Measurements from ENCODE around the gene PURB.

DNA sequence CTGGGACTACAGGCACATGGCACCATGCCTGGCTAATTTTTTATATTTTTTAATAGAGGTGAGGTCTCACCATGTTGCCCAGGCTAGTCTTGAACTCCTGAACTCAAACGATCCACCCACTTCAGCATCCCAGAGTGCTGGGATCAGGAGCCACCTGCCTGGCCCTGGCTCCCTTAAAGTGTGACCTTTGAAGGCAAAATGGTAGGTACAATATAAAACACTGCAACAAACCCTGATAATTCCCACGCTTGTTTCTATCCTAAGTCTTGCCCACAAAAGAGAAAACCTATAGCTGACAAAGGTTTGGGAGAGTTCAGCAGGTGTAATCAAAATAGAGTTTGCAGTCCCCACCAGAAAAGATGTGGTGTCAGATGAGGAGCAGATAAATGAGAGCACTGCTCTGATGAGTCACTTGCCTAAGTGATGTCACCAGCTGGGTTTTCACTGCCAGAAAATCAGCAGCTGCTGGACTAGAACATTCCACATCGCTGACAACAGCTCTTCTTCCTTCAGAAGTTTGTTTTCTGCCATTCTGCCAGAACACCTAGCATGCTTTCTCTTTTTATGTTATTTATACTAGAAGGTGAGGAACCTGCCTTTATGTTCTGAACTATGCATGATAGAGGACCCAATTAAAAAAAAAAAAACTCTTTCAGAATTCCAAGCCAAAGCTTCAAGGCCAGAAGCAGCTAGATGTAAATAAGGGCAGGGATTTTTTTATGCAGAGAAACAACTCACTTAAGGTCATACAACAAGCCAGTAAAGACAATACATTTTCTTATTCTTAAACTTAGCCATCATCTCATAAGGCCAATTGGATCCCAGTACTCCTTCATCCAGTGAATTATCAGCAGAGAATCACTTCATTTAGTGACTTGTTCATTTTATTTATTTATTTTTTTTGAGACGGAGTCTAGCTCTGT is 18.0 kb downstream of the PURB start:
- TF ChIP-seq, protein P1, sequence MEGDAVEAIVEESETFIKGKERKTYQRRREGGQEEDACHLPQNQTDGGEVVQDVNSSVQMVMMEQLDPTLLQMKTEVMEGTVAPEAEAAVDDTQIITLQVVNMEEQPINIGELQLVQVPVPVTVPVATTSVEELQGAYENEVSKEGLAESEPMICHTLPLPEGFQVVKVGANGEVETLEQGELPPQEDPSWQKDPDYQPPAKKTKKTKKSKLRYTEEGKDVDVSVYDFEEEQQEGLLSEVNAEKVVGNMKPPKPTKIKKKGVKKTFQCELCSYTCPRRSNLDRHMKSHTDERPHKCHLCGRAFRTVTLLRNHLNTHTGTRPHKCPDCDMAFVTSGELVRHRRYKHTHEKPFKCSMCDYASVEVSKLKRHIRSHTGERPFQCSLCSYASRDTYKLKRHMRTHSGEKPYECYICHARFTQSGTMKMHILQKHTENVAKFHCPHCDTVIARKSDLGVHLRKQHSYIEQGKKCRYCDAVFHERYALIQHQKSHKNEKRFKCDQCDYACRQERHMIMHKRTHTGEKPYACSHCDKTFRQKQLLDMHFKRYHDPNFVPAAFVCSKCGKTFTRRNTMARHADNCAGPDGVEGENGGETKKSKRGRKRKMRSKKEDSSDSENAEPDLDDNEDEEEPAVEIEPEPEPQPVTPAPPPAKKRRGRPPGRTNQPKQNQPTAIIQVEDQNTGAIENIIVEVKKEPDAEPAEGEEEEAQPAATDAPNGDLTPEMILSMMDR (IDR thresholded peaks at IDR 0.05) = no peak
- TF ChIP-seq POLR2A (IDR thresholded peaks at IDR 0.05) = no peak
